ENCODE data around the gene RBMY1B.
"Not testable (repeated sequence)": the region's sequence is repeated elsewhere in the genome, so short reads cannot be mapped to it uniquely, and the experiment has no call there.

Gene RBMY1B

DNA sequence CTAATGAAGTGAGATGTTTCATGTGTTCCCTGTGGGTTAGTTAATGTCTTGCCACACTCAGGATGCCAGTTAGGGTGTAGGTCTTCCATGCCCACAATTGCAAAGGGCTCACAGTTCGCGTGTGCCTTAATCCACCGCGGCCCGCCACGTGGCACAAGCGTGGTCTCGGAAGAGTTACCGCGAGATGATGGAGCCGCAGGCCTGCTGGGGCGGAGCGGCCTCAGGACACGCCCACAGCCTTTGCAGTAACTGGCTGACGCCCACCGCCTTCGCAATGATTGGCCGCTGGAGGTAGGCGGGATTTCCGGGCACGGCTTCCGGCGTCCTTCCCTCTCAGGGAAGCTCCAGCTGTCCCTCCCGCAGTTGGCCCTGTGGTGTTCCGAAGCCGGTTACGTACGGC, at the start of gene RBMY1B:
Gene RBMY1B (plus strand): TSS at position 301 of the 400 bp plus-strand sequence. CDS start 2,013 bp downstream, outside the sequence.
- DNase-seq, result not testable (repeated sequence)

DNA sequence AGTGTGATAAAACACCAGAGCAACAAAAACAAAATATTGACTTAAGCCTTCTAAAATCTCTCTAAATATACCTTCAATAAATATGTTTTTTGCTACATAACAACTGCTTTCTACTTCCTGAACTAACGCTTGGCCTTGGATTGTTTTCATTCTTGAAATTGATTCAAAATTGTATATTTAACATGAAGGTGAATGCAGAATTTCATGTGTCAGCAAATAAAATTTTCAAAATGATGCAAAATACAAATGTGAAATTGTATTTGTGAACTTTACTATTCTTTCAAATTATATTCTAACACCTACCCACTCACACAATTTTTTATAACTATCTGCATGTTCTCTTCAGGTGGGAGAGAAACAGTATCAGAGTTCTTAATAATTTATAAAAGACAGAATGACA, 48.2 kb upstream of the RBMY1B start:
- not testable (repeated sequence) for DNase-seq

DNA sequence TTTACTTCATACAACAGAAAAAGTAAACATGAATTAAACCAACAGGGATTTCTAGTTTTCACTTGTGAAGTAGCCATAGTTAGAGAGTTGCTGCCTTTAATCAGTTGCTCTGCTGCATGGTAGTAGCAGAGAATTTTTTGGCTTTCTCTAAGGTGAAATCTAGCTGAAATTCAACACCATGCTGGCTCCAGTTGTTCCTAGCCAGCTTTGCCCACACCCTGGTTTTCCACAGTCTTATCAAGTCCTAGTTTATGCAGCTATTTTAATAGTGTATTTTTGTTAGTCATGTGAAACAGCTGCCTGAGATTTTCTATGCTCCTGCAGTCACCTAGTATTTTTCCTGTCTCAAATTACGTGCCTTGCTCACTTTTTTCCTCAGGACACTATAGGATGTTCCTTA, 28.2 kb upstream of the RBMY1B start:
- DNase-seq, result no peak

GRCh38 chrY:21534579-21534978, 23.4 kb downstream of the RBMY1B start, which contains the start of gene RBMY1A1:
RBMY1A1 (plus strand) TSS chrY:21534879; CDS start chrY:21536892, 2,013 bp downstream.
- DNase-seq, result not testable (repeated sequence)

- not testable (repeated sequence) for DNase-seq
Observed at GRCh38 chrY:21559316-21559984, 48.3 kb downstream of the RBMY1B start.

Data from stimulated activated CD4-positive, alpha-beta T cell treated with anti-CD3 and anti-CD28 coated beads, Interleukin-15, amount 100 ng/mL, for 24 hours (primary cell).